HT-29 (cell line): ENCODE data around the gene HS1BP3. TPM values are rescaled to one million over a fixed set of nuclear protein-coding genes. Genes with fewer than 3 reads are reported as not detected.

ENCODE experiments used
- DNase-seq: peaks from one replicate; pipeline ENCODE4 v3.0.0-alpha.2; 2015; ENCODE audit warnings: low spot score
- total RNA-seq: library from RNA; depleted of rRNA; stranded (reverse); fragments of >200 nt; shearing (Covaris generic); gene quantifications from 2 replicates; pipeline ENCODE4 v1.2.3, GENCODE V29; 2014

The HS1BP3 gene
- total RNA-seq, 1 experiment from 2014 or later = 23.0 TPM

- DNase-seq = no peak
These were observed 61.7 kb downstream of the HS1BP3 start for GRCh38 chr2:20588918-20589871.

- no peak for DNase-seq
These were observed 64.9 kb downstream of the HS1BP3 start for GRCh38 chr2:20585710-20586594.

GRCh38 chr2:20585359-20585709 lies 65.6 kb downstream of the HS1BP3 start:
- DNase-seq = no peak

GRCh38 chr2:20584399-20585358 lies 66.2 kb downstream of the HS1BP3 start:
- peak; percentile 79 for DNase-seq

- DNase-seq = no peak
These were observed 66.9 kb downstream of the HS1BP3 start for GRCh38 chr2:20584045-20584398.

GRCh38 chr2:20583425-20583881 lies 67.4 kb downstream of the HS1BP3 start:
- DNase-seq = no peak

- no peak for DNase-seq
These were observed 68.2 kb downstream of the HS1BP3 start for GRCh38 chr2:20582600-20583221.

- peak; percentile 47 for DNase-seq
These were observed 70.0 kb downstream of the HS1BP3 start for GRCh38 chr2:20580690-20581437.

- peak; percentile 50 for DNase-seq
These were observed 71.0 kb downstream of the HS1BP3 start for GRCh38 chr2:20579866-20580265.

GRCh38 chr2:20578895-20579825 lies 71.7 kb downstream of the HS1BP3 start:
- DNase-seq = peak; percentile 82

GRCh38 chr2:20578266-20578894 lies 72.5 kb downstream of the HS1BP3 start:
- no peak for DNase-seq

- DNase-seq = no peak
These were observed 73.2 kb downstream of the HS1BP3 start for GRCh38 chr2:20577495-20578235.

- DNase-seq = peak; percentile 36
These were observed 74.2 kb downstream of the HS1BP3 start for GRCh38 chr2:20576598-20577115.

- no peak for DNase-seq
These were observed 74.8 kb downstream of the HS1BP3 start for GRCh38 chr2:20575935-20576597.

- no peak for DNase-seq
These were observed 75.5 kb downstream of the HS1BP3 start for GRCh38 chr2:20575414-20575813.

GRCh38 chr2:20574930-20575329 lies 76.0 kb downstream of the HS1BP3 start:
- no peak for DNase-seq

- no peak for DNase-seq
These were observed 76.4 kb downstream of the HS1BP3 start for GRCh38 chr2:20574423-20574911.
